Measurements from ENCODE around the gene CDH13. TPM values are rescaled to one million over a fixed set of nuclear protein-coding genes. Genes with fewer than 3 reads are reported as not detected.

Gene CDH13
- total and polyA plus RNA-seq, 9 donors, result 1.9 to 34.2 (median 4.8) TPM

DNA sequence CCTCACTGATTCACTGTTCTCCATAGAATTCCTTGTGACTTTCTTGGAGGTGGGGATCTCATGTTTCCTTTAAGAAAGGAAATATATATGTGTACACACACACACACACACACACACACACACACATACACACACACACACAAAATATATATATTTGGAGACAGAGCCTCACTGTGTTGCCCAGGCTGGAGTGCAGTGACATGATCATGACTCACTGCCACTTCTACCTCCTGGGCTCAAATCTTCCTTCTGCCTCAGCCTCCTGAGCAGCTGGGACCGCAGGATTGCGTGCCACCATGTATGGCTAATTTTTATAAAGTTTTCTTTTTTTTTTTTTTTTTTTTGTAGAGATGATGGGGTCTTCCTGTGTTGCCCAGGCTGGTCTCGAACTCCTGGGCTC lies 45.9 kb downstream of the CDH13 start:
- Histone ChIP-seq H3K36me3 (no peaks in the 10 kb centered on the region), H3K4me3 (no peak overlapping the region), H3K27me3 (no peaks in the 10 kb centered on the region), H3K4me1 (ENCODE audit: insufficient read depth) (no peaks in the 10 kb centered on the region), H3K9me3 (no peaks in the 10 kb centered on the region), H3K27ac (no peak overlapping the region)
- intact Hi-C loops (cut with DNase I), result no loop called here
- WGBS, 3 donors, result 82 to 88% (median 84%) methylated on average over 3 of the region's 3 CpGs
- no peak for DNase-seq
- TF ChIP-seq CTCF (IDR thresholded peaks at IDR 0.05) (no peak), EP300 (IDR thresholded peaks at IDR 0.05) (no peak), POLR2A (IDR thresholded peaks at IDR 0.05) (no peak)

DNA sequence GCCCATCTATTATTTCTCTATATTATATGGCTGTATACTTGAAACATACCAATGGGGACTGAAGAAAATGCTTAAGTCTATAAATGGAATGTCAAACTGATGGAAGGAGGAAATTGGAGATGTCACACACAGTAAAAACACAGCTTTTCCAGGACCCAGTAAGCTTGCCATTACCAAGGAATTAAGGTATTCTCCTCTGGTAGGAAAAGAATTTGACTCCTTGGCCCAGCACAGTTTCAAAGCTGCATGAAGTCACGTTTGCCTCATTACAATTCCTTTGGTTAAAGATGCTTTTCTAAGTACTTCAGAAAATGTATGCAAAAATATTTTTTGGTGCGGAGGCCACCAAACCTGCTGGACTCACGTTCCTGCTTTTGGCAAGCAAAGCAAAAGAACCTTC lies 48.5 kb downstream of the CDH13 start:
- no peaks in the 10 kb centered on the region for H3K4me1 ChIP-seq (ENCODE audit: insufficient read depth)
- H3K9me3 ChIP-seq, result no peaks in the 10 kb centered on the region
- no peak for DNase-seq
- no peak overlapping the region for H3K4me3 ChIP-seq
- no peaks in the 10 kb centered on the region for H3K27me3 ChIP-seq
- 57 to 69% (median 57%) methylated on average over 3 of the region's 3 CpGs for WGBS, 3 donors
- no peaks in the 10 kb centered on the region for H3K36me3 ChIP-seq
- intact Hi-C loops (cut with DNase I), result no loop called here
- no peak for TF ChIP-seq CTCF (IDR thresholded peaks at IDR 0.05)
- TF ChIP-seq POLR2A (IDR thresholded peaks at IDR 0.05), result no peak
- TF ChIP-seq EP300 (IDR thresholded peaks at IDR 0.05), result no peak
- H3K27ac ChIP-seq, result no peak overlapping the region

DNA sequence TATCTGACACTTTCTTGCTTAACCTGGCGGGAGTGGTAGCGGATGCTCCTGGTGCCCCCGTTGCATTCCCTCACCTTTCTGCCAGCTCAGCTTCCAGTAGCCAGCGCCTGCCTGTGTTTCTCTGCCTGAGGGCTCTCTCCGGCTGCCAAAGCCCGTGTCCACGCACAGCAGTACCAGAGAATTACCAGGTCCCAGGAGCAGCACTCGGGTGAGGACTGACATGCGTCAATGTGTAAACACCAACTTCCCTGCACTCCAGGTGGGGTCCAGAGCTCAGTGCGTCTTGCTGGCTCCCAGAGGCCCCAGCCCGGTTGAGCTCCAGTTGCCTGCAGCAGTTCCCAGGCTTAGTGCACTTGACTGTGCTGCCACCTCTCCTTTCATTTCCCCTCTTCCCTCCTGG lies 54.8 kb downstream of the CDH13 start:
- Histone ChIP-seq H3K27ac (no peak overlapping the region), H3K27me3 (no peaks in the 10 kb centered on the region), H3K36me3 (no peaks in the 10 kb centered on the region), H3K4me1 (ENCODE audit: insufficient read depth) (no peaks in the 10 kb centered on the region), H3K9me3 (no peaks in the 10 kb centered on the region), H3K4me3 (no peak overlapping the region)
- intact Hi-C loops (cut with DNase I), result no loop called here
- no peak for DNase-seq
- WGBS, 3 donors, result 73 to 80% (median 76%) methylated on average over 11 of the region's 11 CpGs
- no peak for TF ChIP-seq EP300 (IDR thresholded peaks at IDR 0.05)
- TF ChIP-seq POLR2A (IDR thresholded peaks at IDR 0.05), result no peak
- TF ChIP-seq CTCF (IDR thresholded peaks at IDR 0.05), result no peak

GRCh38 chr16:82682767-82683166 lies 56.0 kb downstream of the CDH13 start:
- Histone ChIP-seq H3K27ac (no peak overlapping the region), H3K9me3 (no peaks in the 10 kb centered on the region), H3K4me1 (ENCODE audit: insufficient read depth) (no peaks in the 10 kb centered on the region), H3K27me3 (no peaks in the 10 kb centered on the region), H3K4me3 (no peak overlapping the region), H3K36me3 (no peaks in the 10 kb centered on the region)
- WGBS, 3 donors, result 70 to 75% (median 75%) methylated on average over 4 of the region's 4 CpGs
- no peak for TF ChIP-seq CTCF (IDR thresholded peaks at IDR 0.05)
- no peak for TF ChIP-seq POLR2A (IDR thresholded peaks at IDR 0.05)
- TF ChIP-seq EP300 (IDR thresholded peaks at IDR 0.05), result no peak
- DNase-seq, result no peak
- intact Hi-C loops (cut with DNase I), result no loop called here

- intact Hi-C loops (cut with DNase I), result no loop called here
- 83 to 88% (median 87%) methylated on average over 2 of the region's 2 CpGs for WGBS, 3 donors
Measured at GRCh38 chr16:82684256-82684655, 57.5 kb downstream of the CDH13 start.

More at GRCh38 chr16:82684256-82684655, 57.5 kb downstream of the CDH13 start:
- H3K4me1 ChIP-seq (ENCODE audit: insufficient read depth), result no peaks in the 10 kb centered on the region
- DNase-seq, result no peak
- H3K4me3 ChIP-seq, result no peak overlapping the region
- H3K36me3 ChIP-seq, result no peaks in the 10 kb centered on the region
- TF ChIP-seq POLR2A (IDR thresholded peaks at IDR 0.05) (no peak), EP300 (IDR thresholded peaks at IDR 0.05) (no peak), CTCF (IDR thresholded peaks at IDR 0.05) (no peak)
- no peaks in the 10 kb centered on the region for H3K27me3 ChIP-seq
- H3K9me3 ChIP-seq, result no peaks in the 10 kb centered on the region
- H3K27ac ChIP-seq, result no peak overlapping the region
